NCI-H774 (cell line): ENCODE data around the gene DGKH.
"Not testable (repeated sequence)": the region's sequence is repeated elsewhere in the genome, so short reads cannot be mapped to it uniquely, and the experiment has no call there.

Experiments
- DNase-seq: peaks from one replicate; lab custom pipeline; 2025; lab: John Stamatoyannopoulos, UW

Gene DGKH

GRCh38 chr13:42070599-42070998 lies 22.2 kb downstream of the DGKH start:
- not testable (repeated sequence) for DNase-seq

- not testable (repeated sequence) for DNase-seq
These were observed 22.7 kb downstream of the DGKH start for GRCh38 chr13:42071179-42071578.

GRCh38 chr13:42071672-42072419 lies 23.4 kb downstream of the DGKH start:
- DNase-seq = no peak

- no peak for DNase-seq
These were observed 25.2 kb downstream of the DGKH start for GRCh38 chr13:42073683-42074082.

GRCh38 chr13:42075517-42075916 lies 27.1 kb downstream of the DGKH start:
- DNase-seq = no peak

- no peak for DNase-seq
These were observed 27.9 kb downstream of the DGKH start for GRCh38 chr13:42076309-42076713.

- no peak for DNase-seq
These were observed 29.8 kb downstream of the DGKH start for GRCh38 chr13:42078128-42078808.

- DNase-seq = no peak
These were observed 34.8 kb downstream of the DGKH start for GRCh38 chr13:42083138-42083770.

GRCh38 chr13:42084722-42085121 lies 36.3 kb downstream of the DGKH start:
- no peak for DNase-seq

GRCh38 chr13:42086582-42086981 lies 38.1 kb downstream of the DGKH start:
- no peak for DNase-seq

GRCh38 chr13:42094516-42095040 lies 46.1 kb downstream of the DGKH start:
- no peak for DNase-seq

- not testable (repeated sequence) for DNase-seq
These were observed 47.8 kb downstream of the DGKH start for GRCh38 chr13:42096222-42096621.

- DNase-seq = no peak
These were observed 51.7 kb downstream of the DGKH start for GRCh38 chr13:42099962-42100675.

GRCh38 chr13:42100960-42101359 lies 52.5 kb downstream of the DGKH start:
- no peak for DNase-seq

GRCh38 chr13:42101821-42102585 lies 53.6 kb downstream of the DGKH start:
- peak; percentile 7 for DNase-seq

- no peak for DNase-seq
These were observed 54.8 kb downstream of the DGKH start for GRCh38 chr13:42102961-42103865.

GRCh38 chr13:42106998-42107397 lies 58.5 kb downstream of the DGKH start:
- no peak for DNase-seq

- DNase-seq = no peak
These were observed 59.0 kb downstream of the DGKH start for GRCh38 chr13:42107421-42107820.

- no peak for DNase-seq
These were observed 59.8 kb downstream of the DGKH start for GRCh38 chr13:42108217-42108616.

- DNase-seq = no peak
These were observed 61.5 kb downstream of the DGKH start for GRCh38 chr13:42109957-42110356.
